ENCODE results near the gene LRRC41.
"Not testable (repeated sequence)": the region's sequence is repeated elsewhere in the genome, so short reads cannot be mapped to it uniquely, and the experiment has no call there.

LRRC41 gene

DNA sequence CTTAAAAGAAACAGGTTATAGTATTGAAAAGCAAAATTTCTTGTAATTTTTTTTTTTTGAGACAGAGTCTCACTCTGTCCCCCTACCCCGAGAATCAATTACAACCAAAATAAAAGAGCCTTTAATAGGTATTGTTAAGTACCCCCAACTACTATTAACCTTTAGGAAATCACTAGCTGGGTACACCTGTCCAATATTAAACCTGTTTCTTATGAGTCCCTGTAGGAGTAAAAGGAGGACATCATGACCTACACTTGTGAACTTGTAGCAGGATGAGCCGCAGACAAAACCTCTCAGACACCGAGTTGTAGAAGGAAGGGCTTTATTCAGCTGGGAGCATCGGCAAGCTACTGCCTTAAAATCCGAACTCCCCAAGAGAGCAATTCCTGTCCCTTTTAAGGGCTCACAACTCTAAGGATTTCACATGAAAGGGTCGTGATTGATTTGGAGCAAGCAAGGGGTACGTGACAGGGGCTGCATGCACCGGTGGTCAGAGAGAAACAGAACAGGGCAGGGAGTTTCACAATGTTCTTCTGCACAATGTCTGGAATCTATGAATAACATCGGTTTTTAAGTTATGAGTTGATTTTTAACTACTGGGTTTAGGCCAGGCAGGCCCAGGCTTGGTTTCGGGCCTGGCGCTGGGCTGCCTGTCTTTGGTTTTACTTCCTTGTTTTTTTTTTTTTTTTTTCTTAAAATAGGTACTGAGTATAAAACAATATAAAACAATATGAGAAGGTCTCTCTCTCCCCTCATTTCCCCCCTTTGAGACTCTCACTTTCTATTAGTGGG, 22.1 kb upstream of the LRRC41 start:
- CTCF ChIA-PET; DNase-seq (ENCODE audit: extremely low spot score); POLR2A ChIA-PET: not testable (repeated sequence)

DNA sequence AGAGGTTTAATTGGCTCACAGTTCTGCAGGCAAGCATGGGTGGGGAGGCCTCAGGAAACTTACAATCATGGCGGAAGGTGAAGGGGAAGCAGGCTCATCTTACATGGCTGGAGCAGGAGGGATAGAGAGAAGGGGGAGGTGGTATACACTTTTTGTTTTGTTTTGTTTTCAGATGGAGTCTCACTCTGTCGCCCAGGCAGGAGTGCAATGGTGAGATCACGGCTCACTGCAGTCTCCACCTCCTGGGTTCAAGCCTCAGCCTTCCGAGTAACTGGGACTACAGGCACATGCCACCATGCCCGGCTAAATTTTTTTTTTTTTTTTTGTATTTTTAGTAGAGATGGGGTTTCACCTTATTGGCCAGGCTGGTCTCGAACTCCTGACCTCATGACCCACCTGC, 18.8 kb upstream of the LRRC41 start:
- CTCF ChIA-PET, result not testable (repeated sequence)

DNA sequence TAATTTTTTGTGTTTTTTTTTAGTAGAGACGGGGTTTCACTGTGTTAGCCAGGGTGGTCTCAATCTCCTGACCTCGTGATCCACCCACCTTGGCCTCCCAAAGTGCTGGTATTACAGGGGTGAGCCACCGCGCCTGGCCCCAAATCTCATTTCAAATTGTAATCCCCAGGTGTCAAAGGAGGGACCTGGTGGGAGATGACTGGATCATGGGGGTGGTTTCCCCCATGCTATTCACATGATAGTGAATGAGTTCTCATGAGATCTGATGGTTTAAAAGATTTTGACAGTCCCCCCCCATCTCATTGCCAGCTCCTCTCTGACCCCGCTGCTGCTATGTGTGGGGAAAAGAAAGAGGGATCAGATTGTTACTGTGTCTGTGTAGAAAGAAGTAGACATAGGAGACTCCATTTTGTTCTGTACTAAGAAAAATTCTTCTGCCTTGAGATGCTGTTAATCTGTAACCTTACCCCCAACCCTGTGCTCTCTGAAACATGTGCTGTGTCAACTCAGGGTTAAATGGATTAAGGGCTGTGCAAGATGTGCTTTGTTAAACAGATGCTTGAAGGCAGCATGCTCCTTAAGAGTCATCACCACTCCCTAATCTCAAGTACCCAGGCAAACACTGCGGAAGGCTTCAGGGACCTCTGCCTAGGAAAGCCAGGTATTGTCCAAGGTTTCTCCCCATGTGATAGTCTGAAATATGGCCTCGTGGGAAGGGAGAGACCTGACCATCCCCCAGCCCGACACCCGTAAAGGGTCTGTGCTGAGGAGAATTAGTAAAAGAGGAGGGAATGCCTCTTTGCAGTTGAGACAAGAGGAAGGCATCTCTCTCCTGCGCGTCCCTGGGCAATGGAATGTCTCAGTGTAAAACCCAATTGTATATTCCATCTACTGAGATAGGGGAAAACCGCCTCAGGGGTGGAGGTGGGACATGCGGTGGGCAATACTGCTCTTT, 16.8 kb upstream of the LRRC41 start:
- POLR2A ChIA-PET, CTCF ChIA-PET: not testable (repeated sequence)

More for the DNA sequence above, 18.8 kb upstream of the LRRC41 start:
- POLR2A ChIA-PET; DNase-seq (ENCODE audit: extremely low spot score): not testable (repeated sequence)

DNA sequence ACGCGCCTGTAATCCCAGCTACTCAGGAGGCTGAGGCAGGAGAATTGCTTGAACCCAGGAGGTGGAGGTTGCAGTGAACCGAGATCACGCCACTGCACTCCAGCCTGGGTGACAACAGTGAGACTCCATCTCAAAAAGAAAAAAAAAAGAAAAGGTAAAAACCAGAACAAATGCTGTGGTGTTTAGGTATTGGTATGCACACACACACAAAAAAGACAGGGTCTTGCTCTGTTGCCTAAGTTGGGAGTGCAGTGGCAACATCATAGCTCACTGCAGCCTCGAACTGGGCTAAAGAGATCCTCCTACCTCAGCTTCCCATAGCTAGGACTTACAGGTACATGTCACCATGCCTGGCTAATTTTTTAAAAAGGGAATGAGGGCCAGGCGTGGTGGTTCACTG, 15.9 kb upstream of the LRRC41 start:
- DNase-seq (ENCODE audit: extremely low spot score); CTCF ChIA-PET: not testable (repeated sequence)
- POLR2A ChIA-PET, result interaction anchor here (1.1 kb wide), 1 partner anchor 21 kb away, joined by 3 read pairs; no protein-coding TSS in a partner anchor

More for the DNA sequence above, 16.8 kb upstream of the LRRC41 start:
- not testable (repeated sequence) for DNase-seq (ENCODE audit: extremely low spot score)

DNA sequence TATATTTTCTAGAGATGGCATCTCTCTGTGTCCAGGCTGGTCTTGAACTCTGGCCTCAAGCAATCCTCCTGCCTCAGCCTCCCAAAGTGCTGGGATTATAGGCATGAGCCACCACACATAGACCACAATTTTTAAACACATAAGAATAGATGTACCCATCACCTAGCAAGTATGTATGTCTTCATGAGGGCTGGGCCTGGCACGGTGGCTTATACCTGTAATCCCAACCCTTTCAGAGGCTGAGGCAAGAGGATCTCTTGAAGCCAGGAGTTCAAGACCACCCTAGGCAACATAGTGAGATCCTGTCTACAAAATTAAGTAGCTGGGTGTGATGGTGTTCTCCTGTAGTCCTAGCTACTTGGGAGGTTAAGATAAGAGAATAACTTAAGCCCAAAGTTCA, 13.9 kb upstream of the LRRC41 start:
- ChIA-PET CTCF (no interaction called here), POLR2A (no interaction called here)
- TF ChIP-seq BHLHE40 (IDR thresholded peaks at IDR 0.05; ENCODE audit: borderline replicate concordance) (no peak), CTBP1 (IDR thresholded peaks at IDR 0.05; ENCODE audit: borderline replicate concordance) (no peak)
- DNase-seq (ENCODE audit: extremely low spot score), result no peak

DNA sequence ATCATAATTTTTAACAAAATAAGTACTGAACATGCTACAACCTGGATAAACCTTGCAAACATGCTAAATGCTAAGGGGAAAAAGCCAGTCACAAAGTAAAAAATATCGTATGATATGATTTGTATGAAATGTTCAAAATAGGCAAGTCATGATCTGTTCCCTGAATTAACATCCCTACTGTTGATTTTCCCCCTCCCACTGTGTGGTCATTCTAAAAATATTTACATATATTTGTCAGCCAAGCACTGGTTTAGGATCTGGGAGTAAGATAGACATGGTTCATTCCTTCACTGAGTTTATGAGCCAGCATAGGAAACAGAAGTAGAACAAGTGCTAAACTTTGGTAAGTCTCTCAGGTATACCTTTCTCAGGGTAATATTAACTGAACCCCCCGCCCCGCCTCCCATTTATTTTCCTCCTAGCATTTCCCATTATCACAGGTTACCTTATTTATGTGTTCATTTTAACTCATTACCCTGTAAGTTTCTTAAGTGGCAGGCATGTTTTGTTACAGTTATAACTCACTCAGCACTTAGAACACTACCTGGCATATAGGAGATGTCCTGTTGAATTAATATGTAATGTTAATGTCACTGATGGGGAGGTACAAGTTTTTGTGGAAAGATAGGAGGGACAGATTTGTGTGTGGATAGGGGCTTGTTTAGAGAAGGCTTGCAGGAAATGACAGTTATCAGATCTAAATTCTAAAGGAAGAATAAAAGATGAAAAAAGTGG, 12.4 kb upstream of the LRRC41 start:
- DNase-seq (ENCODE audit: extremely low spot score), result no peak
- TF ChIP-seq BHLHE40 (IDR thresholded peaks at IDR 0.05; ENCODE audit: borderline replicate concordance) (no peak), ZNF384 (IDR thresholded peaks at IDR 0.05) (no peak), TARDBP (IDR thresholded peaks at IDR 0.05) (no peak), SUZ12 (IDR thresholded peaks at IDR 0.05) (no peak), ARNT (IDR thresholded peaks at IDR 0.05) (no peak), NFRKB (IDR thresholded peaks at IDR 0.05) (no peak), CTBP1 (IDR thresholded peaks at IDR 0.05; ENCODE audit: borderline replicate concordance) (no peak), SP1 (IDR thresholded peaks at IDR 0.05) (no peak), FOXM1 (IDR thresholded peaks at IDR 0.05; ENCODE audit: borderline replicate concordance) (no peak), L3MBTL2 (conservative IDR thresholded peaks at IDR 0.05) (no peak), FOXK2 (IDR thresholded peaks at IDR 0.05) (no peak), HDGF (IDR thresholded peaks at IDR 0.05; ENCODE audit: borderline replicate concordance) (no peak), FOXA1 (IDR thresholded peaks at IDR 0.05) (no peak), ELF4 (IDR thresholded peaks at IDR 0.05) (no peak)
- POLR2A ChIA-PET, result no interaction called here
- CTCF ChIA-PET, result no interaction called here

GRCh38 chr1:46310321-46310720, 6.9 kb upstream of the LRRC41 start:
- TF ChIP-seq LEF1 (IDR thresholded peaks at IDR 0.05; ENCODE audit: borderline replicate concordance), result no peak
- TF ChIP-seq FOXM1 (IDR thresholded peaks at IDR 0.05; ENCODE audit: borderline replicate concordance), result no peak
- no peak for TF ChIP-seq TARDBP (IDR thresholded peaks at IDR 0.05)
- TF ChIP-seq ZNF384 (IDR thresholded peaks at IDR 0.05), result no peak
- no peak for TF ChIP-seq BHLHE40 (IDR thresholded peaks at IDR 0.05; ENCODE audit: borderline replicate concordance)
- TF ChIP-seq, protein P1, sequence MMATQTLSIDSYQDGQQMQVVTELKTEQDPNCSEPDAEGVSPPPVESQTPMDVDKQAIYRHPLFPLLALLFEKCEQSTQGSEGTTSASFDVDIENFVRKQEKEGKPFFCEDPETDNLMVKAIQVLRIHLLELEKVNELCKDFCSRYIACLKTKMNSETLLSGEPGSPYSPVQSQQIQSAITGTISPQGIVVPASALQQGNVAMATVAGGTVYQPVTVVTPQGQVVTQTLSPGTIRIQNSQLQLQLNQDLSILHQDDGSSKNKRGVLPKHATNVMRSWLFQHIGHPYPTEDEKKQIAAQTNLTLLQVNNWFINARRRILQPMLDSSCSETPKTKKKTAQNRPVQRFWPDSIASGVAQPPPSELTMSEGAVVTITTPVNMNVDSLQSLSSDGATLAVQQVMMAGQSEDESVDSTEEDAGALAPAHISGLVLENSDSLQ (IDR thresholded peaks at IDR 0.05), result no peak
- CTCF ChIA-PET, result no interaction called here
- DNase-seq (ENCODE audit: extremely low spot score), result no peak
- POLR2A ChIA-PET, result interaction anchor here (1.1 kb wide), 1 partner anchor 63 kb away, joined by 3 read pairs; the partner anchor contains the start of gene RAD54L

DNA sequence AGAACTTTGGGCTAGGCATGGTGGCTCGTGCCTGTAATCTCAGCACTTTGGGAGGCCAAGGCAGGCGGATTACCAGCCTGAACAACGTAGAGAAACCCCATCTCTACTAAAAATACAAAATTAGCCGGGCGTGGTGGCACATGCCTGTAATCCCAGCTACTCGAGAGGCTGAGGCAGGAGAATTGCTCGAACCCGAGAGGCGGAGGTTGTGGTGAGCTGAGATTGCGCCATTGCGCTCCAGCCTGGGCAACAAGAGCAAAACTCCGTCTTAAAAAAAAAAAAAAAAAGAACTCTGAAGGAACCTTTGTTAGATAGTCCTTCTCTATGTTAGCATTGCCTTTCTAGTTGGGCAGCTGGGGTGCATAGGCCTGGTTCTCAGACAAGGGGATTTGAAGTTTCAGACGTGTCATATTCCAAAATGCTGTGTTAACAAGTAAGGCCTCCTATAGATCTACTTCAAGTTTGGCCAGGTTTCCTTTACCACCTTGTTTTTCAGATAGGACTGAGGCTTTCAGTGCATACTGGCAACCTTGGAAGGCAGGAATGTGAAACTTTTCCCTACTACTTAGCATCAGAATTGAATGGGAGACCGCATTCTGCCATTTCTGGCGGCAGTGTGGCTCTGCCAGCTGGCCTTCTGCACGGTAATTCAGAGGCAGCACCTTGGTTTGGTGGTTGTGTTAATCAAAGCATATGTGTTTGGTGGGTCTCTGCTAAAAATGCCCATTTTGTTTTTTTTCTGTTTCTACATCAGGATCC, 6.2 kb upstream of the LRRC41 start:
- ChIA-PET CTCF (interaction anchor here (0.6 kb wide), 1 partner anchor 41 kb away, joined by 8 read pairs; no protein-coding TSS in a partner anchor), POLR2A (interaction anchor here (1.1 to 2.1 kb wide), 3 partner anchors 31 to 63 kb away, joined by 3 to 10 read pairs (median 3); partner anchors contain the start of genes NSUN4 and RAD54L)
- DNase-seq (ENCODE audit: extremely low spot score), result no peak
- no peak for TF ChIP-seq ELF4 (IDR thresholded peaks at IDR 0.05)
- no peak for TF ChIP-seq FOXM1 (IDR thresholded peaks at IDR 0.05; ENCODE audit: borderline replicate concordance)
- no peak for TF ChIP-seq LEF1 (IDR thresholded peaks at IDR 0.05; ENCODE audit: borderline replicate concordance)

Data from HEK293T (cell line).